ENCODE measurements around the gene PRKN. TPM values are rescaled to one million over a fixed set of nuclear protein-coding genes. Genes with fewer than 3 reads are reported as not detected.

The PRKN gene
- total RNA-seq, 1 donor from 2014 or later = 2.6 TPM

DNA sequence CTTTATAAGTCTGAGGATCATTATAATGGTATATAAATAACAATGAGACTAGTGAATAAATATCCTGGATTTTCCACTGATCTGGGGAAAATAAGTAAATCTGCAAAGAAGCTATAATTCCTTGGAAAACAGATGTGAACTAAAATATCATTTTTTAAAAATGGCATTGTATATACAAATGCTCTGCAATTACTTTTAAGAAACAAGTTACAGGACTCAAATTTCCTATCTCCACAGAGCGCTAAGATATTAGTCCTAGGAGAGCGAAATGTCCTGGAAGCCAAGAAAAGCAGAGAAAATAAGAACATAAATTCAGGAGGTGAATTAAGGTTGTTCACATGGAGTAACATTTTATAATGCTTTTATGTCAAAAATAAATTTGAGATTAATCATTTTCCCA lies 61.3 kb downstream of the PRKN start:
- intact Hi-C loops (cut with DNase I) = no loop called here
- TF ChIP-seq CTCF (IDR thresholded peaks at IDR 0.05) = no peak
- Histone ChIP-seq H3K4me3 (no peak overlapping the region), H3K27me3 (no peaks in the 10 kb centered on the region), H3K9me3 (no peaks in the 10 kb centered on the region), H3K27ac (no peak overlapping the region), H3K36me3 (no peaks in the 10 kb centered on the region), H3K4me1 (no peaks in the 10 kb centered on the region)
- no peak for DNase-seq (ENCODE audit: low spot score in 2 of 2)

- TF ChIP-seq CTCF (IDR thresholded peaks at IDR 0.05) = no peak
- H3K27me3 ChIP-seq = no peaks in the 10 kb centered on the region
- no peak for DNase-seq (ENCODE audit: low spot score in 2 of 2)
- H3K4me1 ChIP-seq = no peaks in the 10 kb centered on the region
- intact Hi-C loops (cut with DNase I) = no loop called here
- H3K27ac ChIP-seq = no peak overlapping the region
- no peak overlapping the region for H3K4me3 ChIP-seq
- no peaks in the 10 kb centered on the region for H3K36me3 ChIP-seq
- no peaks in the 10 kb centered on the region for H3K9me3 ChIP-seq
Measured at GRCh38 chr6:162653808-162654207, 73.8 kb downstream of the PRKN start.

GRCh38 chr6:162651505-162651904 lies 76.1 kb downstream of the PRKN start:
- Histone ChIP-seq H3K9me3 (no peaks in the 10 kb centered on the region), H3K27ac (no peak overlapping the region), H3K4me3 (no peak overlapping the region), H3K36me3 (no peaks in the 10 kb centered on the region), H3K4me1 (no peaks in the 10 kb centered on the region), H3K27me3 (no peaks in the 10 kb centered on the region)
- intact Hi-C loops (cut with DNase I) = no loop called here
- TF ChIP-seq CTCF (IDR thresholded peaks at IDR 0.05) = no peak
- no peak for DNase-seq (ENCODE audit: low spot score in 2 of 2)

- DNase-seq (ENCODE audit: low spot score in 2 of 2) = no peak
- Histone ChIP-seq H3K4me3 (no peak overlapping the region), H3K27ac (no peak overlapping the region), H3K9me3 (no peaks in the 10 kb centered on the region), H3K36me3 (no peaks in the 10 kb centered on the region), H3K27me3 (no peaks in the 10 kb centered on the region), H3K4me1 (no peaks in the 10 kb centered on the region)
- TF ChIP-seq CTCF (IDR thresholded peaks at IDR 0.05) = no peak
- intact Hi-C loops (cut with DNase I) = no loop called here
Measured at GRCh38 chr6:162649271-162649670, 78.3 kb downstream of the PRKN start.

DNA sequence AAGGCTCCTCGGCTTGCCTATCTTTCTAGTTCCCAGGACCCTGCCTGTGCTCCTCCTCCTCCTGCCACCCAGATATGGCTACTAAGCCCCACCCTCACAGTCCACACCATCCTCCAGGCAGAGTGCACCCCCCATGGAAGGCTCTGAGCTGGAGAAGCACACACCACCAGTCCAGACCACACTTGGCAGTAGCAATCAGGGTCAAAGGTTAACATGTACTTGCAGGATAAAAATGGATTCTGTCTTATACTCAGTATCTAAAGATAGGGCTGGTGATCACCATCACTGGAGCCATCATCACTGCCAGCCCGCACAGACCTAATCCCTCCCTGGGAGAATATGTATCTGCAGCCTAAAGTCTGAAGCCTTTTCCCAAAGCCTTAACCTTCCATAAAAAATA lies 83.4 kb downstream of the PRKN start:
- Histone ChIP-seq H3K27ac (no peak overlapping the region), H3K27me3 (no peaks in the 10 kb centered on the region), H3K36me3 (no peaks in the 10 kb centered on the region), H3K4me1 (no peaks in the 10 kb centered on the region), H3K9me3 (no peaks in the 10 kb centered on the region), H3K4me3 (no peak overlapping the region)
- TF ChIP-seq CTCF (IDR thresholded peaks at IDR 0.05) = no peak
- intact Hi-C loops (cut with DNase I) = no loop called here
- no peak for DNase-seq (ENCODE audit: low spot score in 2 of 2)

DNA sequence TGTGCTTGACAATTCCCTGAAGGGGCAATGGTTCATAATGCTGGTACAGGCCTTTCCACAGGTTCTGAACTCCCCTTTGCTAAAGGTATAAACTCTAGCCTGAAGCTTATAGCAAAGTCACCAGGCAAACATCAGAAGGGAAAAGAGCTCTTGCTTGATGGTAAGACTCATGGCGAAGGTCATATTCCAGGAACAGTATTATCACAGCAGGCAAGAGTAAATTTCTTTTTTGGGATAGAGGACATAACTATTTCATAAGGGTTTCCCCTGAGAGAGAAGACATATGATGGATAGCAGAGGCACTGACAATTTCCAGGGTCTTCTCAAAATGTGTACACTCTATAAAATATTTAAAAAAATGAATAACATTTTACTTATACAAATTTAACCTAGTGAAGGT lies 86.8 kb downstream of the PRKN start:
- intact Hi-C loops (cut with DNase I) = no loop called here
- no peak overlapping the region for H3K27ac ChIP-seq

More for the DNA sequence above, 86.8 kb downstream of the PRKN start:
- Histone ChIP-seq H3K27me3 (no peaks in the 10 kb centered on the region), H3K4me3 (no peak overlapping the region), H3K4me1 (no peaks in the 10 kb centered on the region), H3K9me3 (no peaks in the 10 kb centered on the region), H3K36me3 (no peaks in the 10 kb centered on the region)
- no peak for TF ChIP-seq CTCF (IDR thresholded peaks at IDR 0.05)
- no peak for DNase-seq (ENCODE audit: low spot score in 2 of 2)
